GM10248 (cell line): Measurements from ENCODE around the gene ATP5PF.

ENCODE experiments used
- CTCF ChIA-PET: fragments of 300-600 bp; sonication (Branson Sonifier 250); formaldehyde crosslinking; extraction: SDS; loops from one replicate; lab custom pipeline; 2021; ENCODE audit warnings: antibody characterized with exemption; lab: Yijun Ruan, JAX
- POLR2A ChIA-PET: fragments of 350-650 bp; sonication (Branson Sonifier 250); formaldehyde crosslinking; extraction: SDS; loops from one replicate; lab custom pipeline; 2020; ENCODE audit warnings: antibody characterized with exemption; lab: Yijun Ruan, JAX
- DNase-seq: peaks from one replicate; pipeline ENCODE4 v3.0.0; 2012; ENCODE audit errors: extremely low spot score
- TF ChIP-seq, protein P1 (sequence below): IDR thresholded peaks from 2 replicates; pipeline ENCODE4 v1.5.1; 2012; ENCODE audit warnings: mild to moderate bottlenecking, low read depth; ENCODE audit errors: extremely low read depth, missing control alignments, control extremely low read depth

ATP5PF gene

DNA sequence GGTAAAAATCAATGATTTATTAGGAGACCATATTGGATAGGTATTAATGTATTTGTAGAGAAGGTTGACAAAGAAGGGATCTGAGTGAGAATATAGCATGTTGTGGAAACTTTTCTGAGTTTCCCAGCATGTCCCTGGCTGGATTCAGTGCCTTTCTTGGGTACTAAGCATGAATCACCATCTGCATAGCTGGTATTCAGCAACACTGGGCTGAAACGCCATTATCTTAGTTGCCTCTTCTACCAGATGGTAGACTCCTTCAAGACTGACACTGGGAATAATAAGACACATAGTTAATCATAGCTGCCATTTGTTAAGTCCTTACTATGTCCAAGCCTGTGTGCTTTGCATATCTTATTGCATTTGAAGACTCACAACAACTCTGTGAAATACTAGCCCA is 45.5 kb downstream of the ATP5PF start:
- ChIA-PET POLR2A (no interaction called here), CTCF (interaction anchor here (1.3 kb wide), 1 partner anchor 10 kb away, joined by 4 read pairs; no protein-coding TSS in a partner anchor)
- DNase-seq = no peak
- TF ChIP-seq, protein P1, sequence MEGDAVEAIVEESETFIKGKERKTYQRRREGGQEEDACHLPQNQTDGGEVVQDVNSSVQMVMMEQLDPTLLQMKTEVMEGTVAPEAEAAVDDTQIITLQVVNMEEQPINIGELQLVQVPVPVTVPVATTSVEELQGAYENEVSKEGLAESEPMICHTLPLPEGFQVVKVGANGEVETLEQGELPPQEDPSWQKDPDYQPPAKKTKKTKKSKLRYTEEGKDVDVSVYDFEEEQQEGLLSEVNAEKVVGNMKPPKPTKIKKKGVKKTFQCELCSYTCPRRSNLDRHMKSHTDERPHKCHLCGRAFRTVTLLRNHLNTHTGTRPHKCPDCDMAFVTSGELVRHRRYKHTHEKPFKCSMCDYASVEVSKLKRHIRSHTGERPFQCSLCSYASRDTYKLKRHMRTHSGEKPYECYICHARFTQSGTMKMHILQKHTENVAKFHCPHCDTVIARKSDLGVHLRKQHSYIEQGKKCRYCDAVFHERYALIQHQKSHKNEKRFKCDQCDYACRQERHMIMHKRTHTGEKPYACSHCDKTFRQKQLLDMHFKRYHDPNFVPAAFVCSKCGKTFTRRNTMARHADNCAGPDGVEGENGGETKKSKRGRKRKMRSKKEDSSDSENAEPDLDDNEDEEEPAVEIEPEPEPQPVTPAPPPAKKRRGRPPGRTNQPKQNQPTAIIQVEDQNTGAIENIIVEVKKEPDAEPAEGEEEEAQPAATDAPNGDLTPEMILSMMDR = no peak

DNA sequence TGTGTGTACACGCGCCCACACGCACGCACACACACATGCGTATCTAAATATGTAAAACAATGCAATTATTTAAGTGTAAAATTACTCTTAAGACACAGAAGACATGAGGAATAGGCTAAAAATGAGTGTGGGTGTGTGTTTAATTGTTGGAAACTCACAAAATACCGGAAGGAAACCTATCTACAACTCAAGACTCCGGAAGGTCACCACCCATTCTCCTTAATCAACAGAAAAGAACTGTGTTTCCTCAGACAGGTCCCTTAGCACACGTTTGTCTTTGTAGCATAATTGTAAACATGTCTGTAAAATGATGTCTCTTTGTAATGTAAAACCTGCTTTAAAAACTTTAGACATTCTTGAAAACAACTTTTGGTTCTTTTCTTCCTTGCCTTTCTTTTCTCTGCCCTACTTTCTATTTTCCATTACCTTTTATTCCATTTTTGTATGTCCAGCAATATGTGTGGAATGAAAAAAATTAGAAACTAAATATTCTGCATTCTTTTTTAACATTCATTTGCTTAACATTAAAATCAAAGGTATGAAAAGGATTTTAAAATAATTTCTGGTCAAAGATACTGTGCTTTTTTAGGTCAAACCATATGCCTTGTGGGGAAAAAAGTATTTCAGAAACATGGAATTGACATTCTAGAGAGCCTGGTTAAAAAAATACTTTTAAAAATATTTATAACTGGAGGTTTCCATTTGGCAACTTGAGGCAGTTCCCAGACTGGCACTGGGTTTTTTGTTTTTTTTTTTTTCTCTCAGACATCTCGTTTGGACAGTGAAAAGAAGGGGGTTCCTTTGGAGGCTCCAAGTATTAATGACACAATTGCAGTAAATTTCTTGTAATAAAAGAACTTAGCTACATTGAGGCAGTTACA is 46.2 kb downstream of the ATP5PF start:
- ChIA-PET POLR2A (no interaction called here), CTCF (interaction anchor here (1.3 kb wide), 1 partner anchor 11 kb away, joined by 4 read pairs; no protein-coding TSS in a partner anchor)
- DNase-seq = no peak
- TF ChIP-seq, protein P1 = no peak

DNA sequence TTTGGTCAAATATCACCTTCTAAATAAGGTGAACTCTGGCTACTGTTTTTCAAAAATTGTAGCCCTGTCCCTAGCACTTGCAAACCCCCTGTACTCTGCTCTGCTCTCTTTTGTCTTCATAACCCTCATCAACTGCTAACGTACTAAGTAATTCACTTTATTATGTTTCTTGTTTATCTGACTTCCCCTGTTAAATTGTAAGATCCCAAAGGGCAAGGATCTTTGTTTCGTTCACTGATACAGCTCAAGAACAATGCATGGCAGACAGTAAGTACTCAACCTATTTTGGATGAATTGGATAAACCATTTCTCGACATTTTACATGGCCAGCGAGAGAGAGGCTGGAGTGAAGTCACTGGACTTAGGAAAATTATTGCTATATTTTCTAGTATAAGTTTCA is 46.9 kb downstream of the ATP5PF start:
- ChIA-PET POLR2A (no interaction called here), CTCF (no interaction called here)
- no peak for DNase-seq
- TF ChIP-seq, protein P1 = no peak

DNA sequence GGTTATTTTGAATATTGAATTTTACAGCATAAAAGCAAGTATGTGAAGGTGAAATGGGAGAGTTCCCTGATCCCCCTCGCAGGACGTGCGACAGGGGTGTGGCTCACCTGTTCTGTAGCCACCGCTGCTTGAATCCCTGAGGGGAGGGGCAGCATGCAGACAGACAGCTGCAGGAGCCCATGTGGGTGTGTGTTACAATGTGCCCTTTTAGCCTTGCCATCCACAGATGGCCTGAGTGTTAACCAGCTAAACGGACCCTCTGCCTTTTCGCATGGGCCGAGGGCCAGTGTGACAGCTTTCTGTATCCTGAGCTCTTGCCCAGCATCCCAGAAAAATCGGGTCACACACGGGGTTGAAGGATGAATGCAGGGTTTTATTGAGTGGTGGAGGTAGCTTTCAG is 52.3 kb downstream of the ATP5PF start:
- POLR2A ChIA-PET = no interaction called here
- CTCF ChIA-PET = no interaction called here
- DNase-seq = no peak
- TF ChIP-seq, protein P1 = no peak

DNA sequence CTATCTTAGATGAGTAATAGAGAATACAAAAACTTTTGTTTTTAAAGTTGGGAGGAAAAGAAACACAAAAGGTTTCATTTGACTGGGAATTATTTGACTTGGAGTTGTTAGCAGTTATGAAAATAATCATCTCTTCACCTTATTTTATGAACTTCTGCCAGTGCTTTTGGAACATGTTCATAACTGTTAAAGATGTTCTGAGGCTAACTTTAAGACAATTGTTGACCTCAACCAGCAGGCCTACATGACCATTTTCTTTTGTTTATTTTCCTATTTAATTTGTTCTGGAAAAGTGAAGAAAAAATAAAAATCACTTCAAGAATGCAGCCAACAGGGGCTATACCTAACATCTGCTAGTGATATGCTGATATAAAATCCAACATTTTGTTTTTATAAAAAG is 58.3 kb downstream of the ATP5PF start:
- no peak for DNase-seq
- TF ChIP-seq, protein P1 = no peak
- ChIA-PET POLR2A (no interaction called here), CTCF (no interaction called here)
